LNCaP clone FGC (cell line): ENCODE data around the gene KCNJ14.

Experiments used
- DNase-seq: peaks from one replicate; pipeline ENCODE4 v3.0.0-alpha.2; 2011; ENCODE audit warnings: low read depth
- H3K4me3 ChIP-seq: 2 replicates; pipeline ENCODE4 v1.5.1; 2011; ENCODE audit warnings: mild to moderate bottlenecking, low read depth, low read length, control low read depth
- TF ChIP-seq, protein P1 (sequence below): IDR thresholded peaks from 2 replicates; pipeline ENCODE4 v1.5.1; 2012; ENCODE audit warnings: mild to moderate bottlenecking; ENCODE audit not compliant: control insufficient read depth, insufficient read depth; ENCODE audit errors: extremely low read depth

Gene KCNJ14

DNA sequence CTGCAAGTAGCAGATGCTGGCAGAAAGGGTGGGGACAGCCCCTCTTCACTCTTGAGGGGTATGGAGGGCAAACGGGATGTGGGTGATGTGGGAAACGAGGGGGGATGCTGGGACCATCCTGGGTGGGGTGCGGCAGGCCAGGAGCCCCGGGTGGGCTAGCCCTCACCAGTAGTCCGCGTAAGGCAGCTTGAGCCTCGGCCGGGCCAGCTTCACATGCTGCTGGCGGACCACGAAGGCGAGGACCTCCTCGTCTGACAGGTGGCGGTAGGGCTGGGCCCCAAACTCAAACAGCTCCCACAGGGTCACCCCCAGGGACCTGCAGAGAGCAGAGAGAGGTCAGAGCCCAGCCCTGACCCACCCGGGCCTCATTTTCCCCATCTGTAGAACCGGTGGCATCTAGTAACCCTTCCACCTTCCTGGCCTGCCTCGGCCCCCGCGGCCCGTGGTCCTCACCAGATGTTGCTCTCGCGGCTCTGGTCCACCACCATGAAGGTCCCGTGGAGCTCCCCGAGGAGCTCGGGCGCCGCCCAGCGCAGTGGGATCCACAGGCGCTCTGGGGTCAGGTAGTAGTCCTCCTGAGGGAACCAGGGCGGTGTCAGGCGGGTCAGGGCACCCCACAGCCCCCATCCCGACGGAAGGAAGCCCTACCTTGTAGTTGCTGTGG is 45.6 kb downstream of the KCNJ14 start:
- DNase-seq: no peak
- TF ChIP-seq, protein P1, sequence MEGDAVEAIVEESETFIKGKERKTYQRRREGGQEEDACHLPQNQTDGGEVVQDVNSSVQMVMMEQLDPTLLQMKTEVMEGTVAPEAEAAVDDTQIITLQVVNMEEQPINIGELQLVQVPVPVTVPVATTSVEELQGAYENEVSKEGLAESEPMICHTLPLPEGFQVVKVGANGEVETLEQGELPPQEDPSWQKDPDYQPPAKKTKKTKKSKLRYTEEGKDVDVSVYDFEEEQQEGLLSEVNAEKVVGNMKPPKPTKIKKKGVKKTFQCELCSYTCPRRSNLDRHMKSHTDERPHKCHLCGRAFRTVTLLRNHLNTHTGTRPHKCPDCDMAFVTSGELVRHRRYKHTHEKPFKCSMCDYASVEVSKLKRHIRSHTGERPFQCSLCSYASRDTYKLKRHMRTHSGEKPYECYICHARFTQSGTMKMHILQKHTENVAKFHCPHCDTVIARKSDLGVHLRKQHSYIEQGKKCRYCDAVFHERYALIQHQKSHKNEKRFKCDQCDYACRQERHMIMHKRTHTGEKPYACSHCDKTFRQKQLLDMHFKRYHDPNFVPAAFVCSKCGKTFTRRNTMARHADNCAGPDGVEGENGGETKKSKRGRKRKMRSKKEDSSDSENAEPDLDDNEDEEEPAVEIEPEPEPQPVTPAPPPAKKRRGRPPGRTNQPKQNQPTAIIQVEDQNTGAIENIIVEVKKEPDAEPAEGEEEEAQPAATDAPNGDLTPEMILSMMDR: no peak
- peak overlapping the region; percentile 66 for H3K4me3 ChIP-seq

DNA sequence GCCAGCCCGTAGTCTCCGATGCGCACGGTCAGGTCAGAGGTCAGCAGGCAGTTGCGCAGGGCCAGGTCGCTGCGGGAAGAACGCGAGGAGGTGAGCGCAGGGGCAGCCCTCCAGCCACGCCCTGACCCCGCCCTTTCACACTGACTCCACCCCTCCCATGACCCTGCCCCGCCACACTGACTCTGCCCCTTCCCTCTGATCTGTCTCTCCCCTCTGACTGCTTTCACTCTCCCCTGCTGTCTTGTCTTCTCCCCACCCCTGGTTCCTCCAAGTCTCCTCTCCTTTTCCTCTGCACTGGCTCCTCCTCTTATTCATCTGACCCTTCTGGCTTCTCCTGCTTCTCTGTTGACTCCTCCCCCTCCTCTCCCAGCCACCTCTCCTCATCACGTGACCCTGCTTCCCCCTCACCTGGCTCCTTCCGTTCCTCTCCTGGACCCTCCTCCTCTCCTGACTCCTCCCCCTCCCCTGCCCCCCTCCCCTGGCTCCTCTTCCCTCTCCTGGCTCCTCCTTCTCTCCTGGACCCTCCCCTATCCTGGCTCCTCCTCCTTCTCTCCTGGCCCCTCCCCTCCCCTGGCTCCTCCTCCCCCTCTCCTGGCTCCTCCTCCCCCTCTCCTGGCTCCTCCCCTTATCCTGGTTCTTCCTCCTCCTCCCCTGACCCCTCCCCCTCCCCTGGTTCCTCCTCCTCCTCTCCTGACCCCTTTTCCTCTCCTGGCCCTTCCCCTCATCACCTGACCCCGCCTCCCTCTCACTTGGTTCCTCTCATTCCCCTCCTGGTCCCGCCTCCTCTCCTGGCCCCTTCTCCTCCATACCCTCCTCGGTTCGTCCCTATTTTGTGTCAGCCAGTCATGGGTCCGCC is 46.3 kb downstream of the KCNJ14 start:
- peak overlapping the region; percentile 66 for H3K4me3 ChIP-seq
- DNase-seq: peak; percentile 91
- TF ChIP-seq, protein P1: no peak

DNA sequence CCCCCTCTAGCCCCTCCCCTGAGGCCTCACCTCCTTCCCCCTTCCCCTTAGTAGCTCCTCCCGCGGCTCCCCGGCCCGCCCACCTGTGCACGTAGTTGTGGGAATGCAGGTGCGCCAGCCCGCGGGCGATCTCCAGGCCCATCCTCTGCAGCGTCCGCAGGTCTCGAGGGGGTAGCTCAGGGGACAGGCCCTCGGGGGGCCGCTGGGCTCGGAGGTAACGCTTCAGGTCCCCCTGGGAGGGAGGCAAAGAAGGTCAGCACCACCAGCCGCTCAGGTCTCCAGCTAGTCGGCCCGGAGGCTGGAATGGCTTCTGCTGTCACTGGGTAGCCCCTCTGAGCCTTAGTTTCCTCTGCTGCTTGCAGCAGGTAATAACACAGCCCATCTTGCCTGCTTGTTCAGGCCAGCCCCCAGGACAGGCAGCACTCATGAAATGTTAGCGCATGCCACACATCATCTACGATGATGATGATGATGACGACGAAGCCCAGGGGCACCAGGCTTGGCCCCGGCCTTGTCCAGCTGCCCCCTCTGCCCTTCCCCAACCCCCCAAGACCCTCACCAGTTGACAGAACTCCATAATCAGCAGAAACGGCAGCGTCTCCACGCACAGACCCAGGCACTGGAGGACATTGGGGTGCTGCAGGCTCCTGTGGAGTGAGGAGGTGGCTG is 47.1 kb downstream of the KCNJ14 start:
- DNase-seq: no peak
- peak overlapping the region; percentile 49 for H3K4me3 ChIP-seq

DNA sequence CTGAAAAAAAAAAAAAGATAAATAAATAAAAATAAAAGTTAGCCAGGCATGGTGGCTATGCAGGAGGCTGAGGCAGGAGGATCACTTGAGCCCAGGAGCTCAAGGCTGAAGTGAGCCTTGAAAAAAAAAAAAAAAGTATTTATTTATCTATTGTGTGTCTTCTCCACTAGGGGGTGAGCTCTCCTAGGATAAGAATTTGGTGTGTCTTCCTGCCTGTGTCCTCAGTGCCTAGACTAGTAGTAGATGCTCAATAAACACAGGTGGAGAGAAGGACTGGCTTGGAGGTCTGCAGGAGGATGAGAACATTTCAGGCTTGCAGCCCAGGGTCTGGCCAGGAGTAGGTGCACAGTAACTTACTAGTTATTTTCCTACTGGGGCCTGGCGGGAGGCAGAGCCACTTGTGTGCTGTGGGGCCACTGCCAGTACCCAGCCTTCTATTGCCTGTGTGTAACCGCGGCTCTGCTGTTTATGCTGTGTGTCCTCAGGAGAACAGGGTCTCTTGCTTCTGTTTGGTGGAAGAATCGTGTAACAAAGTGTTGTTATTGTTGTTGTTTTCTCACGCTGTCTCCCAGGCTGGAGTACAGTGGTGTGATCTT is 50.9 kb downstream of the KCNJ14 start:
- DNase-seq: no peak
- TF ChIP-seq, protein P1: 0 out of 2 replicates have a peak, but pooled peaks have one; percentile 32
- H3K4me3 ChIP-seq: no peak overlapping the region

More for the DNA sequence above, 47.1 kb downstream of the KCNJ14 start:
- TF ChIP-seq, protein P1: no peak

DNA sequence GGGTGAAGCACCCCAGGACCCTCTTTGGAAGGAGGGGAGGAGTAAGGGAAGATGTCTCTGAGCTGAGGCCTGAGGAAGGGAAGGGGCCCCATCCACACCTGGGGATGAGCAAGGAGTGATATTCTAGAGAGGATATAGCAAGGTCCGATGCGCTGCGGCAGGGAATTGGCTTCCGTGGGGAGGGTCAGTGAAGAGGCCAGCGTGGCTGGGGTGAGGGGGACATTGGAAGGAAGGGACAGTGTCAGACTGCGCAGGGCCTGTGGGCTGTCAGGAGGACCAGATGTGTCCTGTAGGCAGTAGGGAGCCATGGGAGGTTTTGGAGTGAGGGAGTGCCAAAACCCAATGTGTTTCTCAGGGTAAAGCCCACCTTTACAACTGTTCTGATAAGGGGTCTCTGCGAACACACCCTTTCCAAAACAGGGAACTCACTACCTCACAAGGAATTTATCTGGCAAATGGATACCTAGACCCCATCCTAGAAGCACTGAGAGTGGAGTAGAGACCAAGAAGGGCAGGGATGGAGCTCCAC is 52.6 kb downstream of the KCNJ14 start:
- no peak overlapping the region for H3K4me3 ChIP-seq
- TF ChIP-seq, protein P1: no peak
- no peak for DNase-seq

DNA sequence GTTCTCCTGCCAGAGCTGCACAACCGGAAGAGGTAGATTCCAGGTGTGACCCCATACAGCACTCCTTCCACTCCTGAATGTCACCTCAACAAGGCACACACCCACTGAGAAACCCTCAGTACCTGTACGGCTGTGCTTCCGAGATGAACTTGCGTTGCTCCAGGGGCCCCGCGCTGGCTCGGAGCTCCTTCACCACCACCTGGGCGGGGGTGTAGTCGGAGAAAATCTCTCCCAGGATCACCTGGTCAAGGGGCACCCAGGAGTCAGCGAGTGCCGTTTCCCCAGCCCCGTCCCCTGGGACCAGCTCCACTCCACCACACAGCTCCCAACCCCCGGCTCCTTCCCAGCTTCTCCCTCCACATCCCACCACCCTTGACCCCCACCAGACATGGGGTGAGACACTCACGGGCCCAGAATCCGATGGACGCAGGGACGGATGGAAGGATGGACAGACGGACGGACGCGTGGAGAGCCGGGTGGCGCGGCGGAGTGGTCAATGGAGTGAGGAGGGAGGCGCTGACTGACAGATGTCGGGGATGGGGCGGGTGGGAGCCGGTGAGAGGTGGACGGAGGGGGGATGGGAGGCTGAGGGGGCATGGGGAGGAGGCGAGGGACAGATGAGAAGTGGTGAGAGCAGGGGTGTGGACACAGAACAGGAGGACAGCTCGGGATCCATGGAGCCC is 53.5 kb downstream of the KCNJ14 start:
- TF ChIP-seq, protein P1: no peak
- no peak overlapping the region for H3K4me3 ChIP-seq
- DNase-seq: no peak
